Gastroesophageal sphincter (tissue), 3 donors: ENCODE measurements around the gene LRP1B.

Experiments
- CTCF ChIP-seq, 4 experiments: fragments of 200-600 bp in 2 of 4; fragments of 450-650 bp in 2 of 4; sonication (generic) in 1 of 4; IDR thresholded peaks; one replicate each; pipeline ENCODE4 v1.5.1; 2017 to 2019; ENCODE audit warnings: antibody characterized with exemption in 4 of 4, mild to moderate bottlenecking in 2 of 4, moderate library complexity in 2 of 4
- POLR2A ChIP-seq, 2 donors: fragments of 450-650 bp; IDR thresholded peaks; one replicate each; pipeline ENCODE4 v1.6.1; 2017; ENCODE audit warnings: antibody characterized with exemption in 2 of 2, mild to moderate bottlenecking in 2 of 2, moderate library complexity in 1 of 2
- POLR2AphosphoS5 ChIP-seq: sonication (generic); formaldehyde crosslinking; IDR thresholded peaks from one replicate; pipeline ENCODE4 v1.6.1; 2017; ENCODE audit warnings: antibody characterized with exemption

DNA sequence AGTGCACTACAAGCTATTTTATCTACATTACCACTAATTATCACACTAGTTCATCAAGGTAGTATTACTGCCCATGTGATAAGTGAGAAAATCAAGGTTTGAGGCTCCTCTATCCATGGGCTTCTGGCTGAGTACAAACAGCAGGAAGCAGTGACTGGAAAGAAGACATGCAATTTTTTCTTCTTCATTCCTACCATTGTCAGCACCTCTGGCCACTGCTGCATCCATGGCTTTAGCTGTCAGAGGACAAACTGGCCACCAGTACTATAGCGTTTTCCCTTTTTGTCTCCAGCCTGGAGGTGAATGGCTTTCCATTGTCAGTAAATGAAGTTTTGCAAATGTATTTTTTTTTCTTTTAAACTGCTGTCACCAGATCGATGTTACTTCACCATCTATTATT, 674.9 kb downstream of the LRP1B start:
- no peak for TF ChIP-seq CTCF (IDR thresholded peaks at IDR 0.05)
- TF ChIP-seq POLR2AphosphoS5 = no peak
- no peak for TF ChIP-seq POLR2A (IDR thresholded peaks at IDR 0.05)
